NB4 (cell line): Measurements from ENCODE around the gene PTPN20.
A peak's percentile ranks its signal among the peaks of the same experiment; 100 is the strongest.

Experiments used
- DNase-seq: peaks from one replicate; pipeline ENCODE4 v3.0.0; 2010; ENCODE audit warnings: low read depth
- H3K4me3 ChIP-seq: one replicate; pipeline ENCODE4 v1.5.1; 2011; ENCODE audit warnings: mild to moderate bottlenecking, low read depth, low read length, moderate library complexity
- CTCF ChIP-seq: IDR thresholded peaks from one replicate; pipeline ENCODE4 v1.5.1; 2012; ENCODE audit warnings: low read depth, low read length
- MAX ChIP-seq: IDR thresholded peaks from 2 replicates; pipeline ENCODE4 v1.6.1; 2011; ENCODE audit warnings: low read depth, low read length
- MYC ChIP-seq: IDR thresholded peaks from 2 replicates; pipeline ENCODE4 v1.6.1; 2011; ENCODE audit warnings: low read depth, low read length
- POLR2A ChIP-seq: IDR thresholded peaks from 2 replicates; pipeline ENCODE4 v1.6.1; 2011; ENCODE audit warnings: mild to moderate bottlenecking; ENCODE audit not compliant: insufficient read length; ENCODE audit errors: extremely low read depth

PTPN20 gene

GRCh38 chr10:47024046-47024322, 112.8 kb downstream of the PTPN20 start:
- TF ChIP-seq MAX (no peak), POLR2A (no peak), MYC (no peak)
- H3K4me3 ChIP-seq, result no peak overlapping the region
- DNase-seq, result no peak

GRCh38 chr10:47024399-47025252, 113.4 kb downstream of the PTPN20 start:
- DNase-seq, result peak; percentile 70
- no peak overlapping the region for H3K4me3 ChIP-seq
- peak; percentile 82 for TF ChIP-seq MAX
- TF ChIP-seq CTCF, result peak; percentile 97
- TF ChIP-seq MYC, result peak; percentile 62
- TF ChIP-seq POLR2A, result no peak

- DNase-seq, result no peak
- H3K4me3 ChIP-seq, result no peak overlapping the region
- TF ChIP-seq MAX (no peak), MYC (no peak), POLR2A (no peak), CTCF (no peak)
These were observed 114.0 kb downstream of the PTPN20 start for GRCh38 chr10:47025253-47025539.

GRCh38 chr10:47025540-47026300, 114.5 kb downstream of the PTPN20 start:
- TF ChIP-seq POLR2A (no peak), CTCF (no peak), MAX (no peak), MYC (no peak)
- no peak overlapping the region for H3K4me3 ChIP-seq
- no peak for DNase-seq

- H3K4me3 ChIP-seq, result no peak overlapping the region
- TF ChIP-seq POLR2A (no peak), MYC (no peak), CTCF (no peak), MAX (no peak)
- no peak for DNase-seq
These were observed 115.3 kb downstream of the PTPN20 start for GRCh38 chr10:47026301-47027107.
